OCI-LY1 (cell line): ENCODE data around the gene WLS.

Source experiments
- H2AFZ ChIP-seq: fragments of 200-600 bp; sonication (generic), shearing (Covaris generic); 2 replicates; pipeline ENCODE4 v1.6.0; 2014; ENCODE audit warnings: antibody characterized with exemption, mild to moderate bottlenecking, low read length
- H3F3A ChIP-seq: fragments of 200-600 bp; sonication (generic), shearing (Covaris generic); 2 replicates; pipeline ENCODE4 v1.6.0; 2014; ENCODE audit warnings: mild to moderate bottlenecking, antibody characterized with exemption, low read length, moderate library complexity; ENCODE audit not compliant: insufficient read depth
- H3K27ac ChIP-seq: fragments of 200-600 bp; sonication (generic); 2 replicates; pipeline ENCODE4 v1.5.1; 2014; ENCODE audit warnings: low read length, mixed run types, mild to moderate bottlenecking, low read depth; ENCODE audit not compliant: poor library complexity, severe bottlenecking
- H3K27me3 ChIP-seq: fragments of 200-600 bp; sonication (generic); 2 replicates; pipeline ENCODE4 v1.6.0; 2014; ENCODE audit warnings: antibody characterized with exemption, mild to moderate bottlenecking, low read length, moderate library complexity; ENCODE audit not compliant: insufficient read depth
- H3K36me3 ChIP-seq: fragments of 200-600 bp; sonication (generic); 2 replicates; pipeline ENCODE4 v1.6.1; 2014; ENCODE audit warnings: mild to moderate bottlenecking, antibody characterized with exemption, low read length, moderate library complexity, mixed read lengths; ENCODE audit not compliant: insufficient read depth
- H3K4me1 ChIP-seq: fragments of 200-600 bp; sonication (generic); 2 replicates; pipeline ENCODE4 v1.5.1; 2014; ENCODE audit warnings: mild to moderate bottlenecking, low read length, moderate library complexity; ENCODE audit not compliant: insufficient read depth, severe bottlenecking
- H3K4me2 ChIP-seq: fragments of 200-600 bp; sonication (generic), shearing (Covaris generic); 2 replicates; pipeline ENCODE4 v1.6.1; 2014; ENCODE audit warnings: low read length
- H3K4me3 ChIP-seq: fragments of 200-600 bp; sonication (generic); 2 replicates; pipeline ENCODE4 v1.5.1; 2014; ENCODE audit warnings: low read length, low read depth, mild to moderate bottlenecking, mixed read lengths; ENCODE audit not compliant: poor library complexity, severe bottlenecking
- H3K79me2 ChIP-seq: fragments of 200-600 bp; shearing (Covaris generic); 2 replicates; pipeline ENCODE4 v1.6.1; 2016; ENCODE audit warnings: mixed run types, low read length, mixed read lengths; ENCODE audit not compliant: insufficient read depth
- H3K9ac ChIP-seq: fragments of 200-600 bp; sonication (generic), shearing (Covaris generic); 2 replicates; pipeline ENCODE4 v1.6.1; 2014; ENCODE audit warnings: mild to moderate bottlenecking, low read length, mixed read lengths
- H3K9me2 ChIP-seq: fragments of 200-600 bp; sonication (generic), shearing (Covaris generic); 2 replicates; pipeline ENCODE4 v1.6.1; 2014; ENCODE audit warnings: low read depth, mild to moderate bottlenecking, low read length, mixed read lengths
- H3K9me3 ChIP-seq: fragments of 200-600 bp; shearing (Covaris generic); 2 replicates; pipeline ENCODE4 v1.6.1; 2014; ENCODE audit warnings: low read length, mixed read lengths
- H4K20me1 ChIP-seq: fragments of 200-600 bp; sonication (generic), shearing (Covaris generic); 2 replicates; pipeline ENCODE4 v1.6.0; 2016; ENCODE audit warnings: mild to moderate bottlenecking, low read length; ENCODE audit not compliant: insufficient read depth
- EZH2 ChIP-seq: fragments of 200-600 bp; sonication (generic), shearing (Covaris generic); IDR thresholded peaks from 2 replicates; pipeline ENCODE4 v1.8.0; 2017; ENCODE audit warnings: borderline replicate concordance, mixed run types, mild to moderate bottlenecking, antibody characterized with exemption, low read length, moderate library complexity, mixed read lengths
- TF ChIP-seq, protein P1 (sequence below): fragments of 200-600 bp; sonication (generic), shearing (Covaris generic); IDR thresholded peaks from 2 replicates; pipeline ENCODE4 v1.5.1; 2017; ENCODE audit warnings: mild to moderate bottlenecking, antibody characterized with exemption, low read length, moderate library complexity, mixed read lengths

Gene WLS

GRCh38 chr1:68103884-68104554, 128.3 kb downstream of the WLS start:
- H3K4me1 ChIP-seq, result no peaks in the 10 kb centered on the region
- no peak overlapping the region for H2AFZ ChIP-seq
- H3K79me2 ChIP-seq, result no peaks in the 10 kb centered on the region
- H3K9me3 ChIP-seq, result no peaks in the 10 kb centered on the region
- H3K9ac ChIP-seq, result no peak overlapping the region
- no peaks in the 10 kb centered on the region for H4K20me1 ChIP-seq
- H3K36me3 ChIP-seq, result no peaks in the 10 kb centered on the region
- no peaks in the 10 kb centered on the region for H3F3A ChIP-seq
- H3K4me3 ChIP-seq, result no peak overlapping the region
- H3K4me2 ChIP-seq, result no peak overlapping the region
- no peaks in the 10 kb centered on the region for H3K9me2 ChIP-seq
- TF ChIP-seq, protein P1, sequence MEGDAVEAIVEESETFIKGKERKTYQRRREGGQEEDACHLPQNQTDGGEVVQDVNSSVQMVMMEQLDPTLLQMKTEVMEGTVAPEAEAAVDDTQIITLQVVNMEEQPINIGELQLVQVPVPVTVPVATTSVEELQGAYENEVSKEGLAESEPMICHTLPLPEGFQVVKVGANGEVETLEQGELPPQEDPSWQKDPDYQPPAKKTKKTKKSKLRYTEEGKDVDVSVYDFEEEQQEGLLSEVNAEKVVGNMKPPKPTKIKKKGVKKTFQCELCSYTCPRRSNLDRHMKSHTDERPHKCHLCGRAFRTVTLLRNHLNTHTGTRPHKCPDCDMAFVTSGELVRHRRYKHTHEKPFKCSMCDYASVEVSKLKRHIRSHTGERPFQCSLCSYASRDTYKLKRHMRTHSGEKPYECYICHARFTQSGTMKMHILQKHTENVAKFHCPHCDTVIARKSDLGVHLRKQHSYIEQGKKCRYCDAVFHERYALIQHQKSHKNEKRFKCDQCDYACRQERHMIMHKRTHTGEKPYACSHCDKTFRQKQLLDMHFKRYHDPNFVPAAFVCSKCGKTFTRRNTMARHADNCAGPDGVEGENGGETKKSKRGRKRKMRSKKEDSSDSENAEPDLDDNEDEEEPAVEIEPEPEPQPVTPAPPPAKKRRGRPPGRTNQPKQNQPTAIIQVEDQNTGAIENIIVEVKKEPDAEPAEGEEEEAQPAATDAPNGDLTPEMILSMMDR, result no peak
- TF ChIP-seq EZH2, result no peak
- H3K27ac ChIP-seq, result no peak overlapping the region
- H3K27me3 ChIP-seq, result no peaks in the 10 kb centered on the region

- Histone ChIP-seq H3K4me3 (no peak overlapping the region), H3K36me3 (no peaks in the 10 kb centered on the region), H3K4me2 (no peak overlapping the region), H3K27me3 (no peaks in the 10 kb centered on the region), H3K4me1 (no peaks in the 10 kb centered on the region), H4K20me1 (no peaks in the 10 kb centered on the region), H3F3A (no peaks in the 10 kb centered on the region), H3K9me3 (no peaks in the 10 kb centered on the region), H2AFZ (no peak overlapping the region), H3K79me2 (no peaks in the 10 kb centered on the region), H3K9ac (no peak overlapping the region), H3K27ac (no peak overlapping the region), H3K9me2 (no peaks in the 10 kb centered on the region)
- no peak for TF ChIP-seq EZH2
- TF ChIP-seq, protein P1, result no peak
Measured at GRCh38 chr1:68103011-68103545, 129.2 kb downstream of the WLS start.

- Histone ChIP-seq H3K9me2 (no peaks in the 10 kb centered on the region), H3K9me3 (no peaks in the 10 kb centered on the region), H3K36me3 (no peaks in the 10 kb centered on the region), H3K9ac (no peak overlapping the region), H3K79me2 (no peaks in the 10 kb centered on the region), H3K4me3 (no peak overlapping the region), H4K20me1 (no peaks in the 10 kb centered on the region), H2AFZ (no peak overlapping the region), H3K27ac (no peak overlapping the region), H3F3A (no peaks in the 10 kb centered on the region), H3K4me2 (no peak overlapping the region), H3K4me1 (no peaks in the 10 kb centered on the region), H3K27me3 (no peaks in the 10 kb centered on the region)
- TF ChIP-seq EZH2, result no peak
- TF ChIP-seq, protein P1, result no peak
Measured at GRCh38 chr1:68101829-68102228, 130.5 kb downstream of the WLS start.
